Activated CD4-positive, alpha-beta memory T cell treated with anti-CD3 and anti-CD28 coated beads for 36 hours (primary cell): ENCODE results near the gene SDF2L1. TPM values are rescaled to one million over a fixed set of nuclear protein-coding genes. Genes with fewer than 3 reads are reported as not detected.
"Not testable (repeated sequence)": the region's sequence is repeated elsewhere in the genome, so short reads cannot be mapped to it uniquely, and the experiment has no call there.

Experiments used
- CTCF ChIA-PET: fragments of 350-600 bp; sonication (Branson Sonifier 250); formaldehyde crosslinking; loops from one replicate; lab custom pipeline; 2021; ENCODE audit warnings: antibody characterized with exemption, inconsistent platforms; lab: Charles Lee
- POLR2A ChIA-PET: fragments of 350-600 bp; sonication (Branson Sonifier 250); formaldehyde crosslinking; loops from one replicate; lab custom pipeline; 2021; ENCODE audit warnings: antibody characterized with exemption; lab: Charles Lee
- DNase-seq: peaks from one replicate; pipeline ENCODE4 v3.0.0-alpha.2; 2020
- H3K27ac Mint-ChIP-seq: one replicate; pipeline ENCODE4 v1.8.0; 2021; ENCODE audit warnings: mixed read lengths
- H3K27me3 Mint-ChIP-seq: one replicate; pipeline ENCODE4 v1.8.0; 2021; ENCODE audit warnings: mixed read lengths
- H3K36me3 Mint-ChIP-seq: one replicate; pipeline ENCODE4 v1.8.0; 2021; ENCODE audit warnings: mixed read lengths
- H3K4me1 Mint-ChIP-seq: one replicate; pipeline ENCODE4 v1.8.0; 2021; ENCODE audit warnings: low read depth, mixed read lengths
- H3K4me3 Mint-ChIP-seq: one replicate; pipeline ENCODE4 v1.8.0; 2021; ENCODE audit warnings: mild to moderate bottlenecking, mixed read lengths
- H3K9me3 Mint-ChIP-seq: one replicate; pipeline ENCODE4 v1.8.0; 2021; ENCODE audit warnings: mixed read lengths
- intact Hi-C: fragments of 100-400 bp; cut with micrococcal nuclease; formaldehyde crosslinking; loops from one replicate; pipeline ENCODE4 v1.15.1; 2023
- total RNA-seq, 2 experiments: library from RNA; stranded (reverse); gene quantifications; one replicate each; pipeline ENCODE4 v1.2.3, GENCODE V29; 2021

SDF2L1 gene
- total RNA-seq, 2 experiments from 2014 or later, result 38.2 to 41.8 TPM

DNA sequence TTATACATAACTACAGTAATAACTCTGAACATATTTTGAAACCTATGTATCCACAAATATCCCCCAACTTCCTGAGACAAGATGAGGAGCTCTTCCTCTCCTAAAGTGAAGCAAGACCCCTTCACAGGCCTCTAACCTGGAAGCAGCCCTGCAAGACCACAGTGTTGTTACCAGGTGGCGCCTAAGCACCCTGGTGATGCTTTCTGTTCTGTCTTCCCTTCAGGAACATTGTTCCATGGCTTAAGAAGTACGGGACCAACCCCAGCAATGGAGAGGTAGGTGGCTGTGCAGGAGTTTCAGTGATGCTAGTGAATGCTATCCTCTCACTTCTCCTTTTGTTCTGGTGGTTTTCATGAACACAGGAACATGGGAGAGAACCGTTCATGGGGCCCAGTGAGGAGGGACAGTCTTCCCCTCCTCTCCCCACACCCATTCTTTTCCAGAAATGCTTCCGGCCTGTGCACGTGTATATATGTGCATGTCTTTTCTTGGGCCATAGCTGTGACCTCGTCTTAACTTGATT is 30.1 kb downstream of the SDF2L1 start:
- ChIA-PET POLR2A (no interaction called here), CTCF (no interaction called here)
- intact Hi-C loops, result no loop called here
- peaks cover 13% of the 10 kb centered on the region for H3K4me1 Mint-ChIP-seq
- peaks cover 39% of the 10 kb centered on the region for H3K36me3 Mint-ChIP-seq
- no peaks in the 10 kb centered on the region for H3K27me3 Mint-ChIP-seq
- no peak overlapping the region for H3K27ac Mint-ChIP-seq
- H3K9me3 Mint-ChIP-seq, result no peaks in the 10 kb centered on the region
- no peak for DNase-seq
- H3K4me3 Mint-ChIP-seq, result no peak overlapping the region

DNA sequence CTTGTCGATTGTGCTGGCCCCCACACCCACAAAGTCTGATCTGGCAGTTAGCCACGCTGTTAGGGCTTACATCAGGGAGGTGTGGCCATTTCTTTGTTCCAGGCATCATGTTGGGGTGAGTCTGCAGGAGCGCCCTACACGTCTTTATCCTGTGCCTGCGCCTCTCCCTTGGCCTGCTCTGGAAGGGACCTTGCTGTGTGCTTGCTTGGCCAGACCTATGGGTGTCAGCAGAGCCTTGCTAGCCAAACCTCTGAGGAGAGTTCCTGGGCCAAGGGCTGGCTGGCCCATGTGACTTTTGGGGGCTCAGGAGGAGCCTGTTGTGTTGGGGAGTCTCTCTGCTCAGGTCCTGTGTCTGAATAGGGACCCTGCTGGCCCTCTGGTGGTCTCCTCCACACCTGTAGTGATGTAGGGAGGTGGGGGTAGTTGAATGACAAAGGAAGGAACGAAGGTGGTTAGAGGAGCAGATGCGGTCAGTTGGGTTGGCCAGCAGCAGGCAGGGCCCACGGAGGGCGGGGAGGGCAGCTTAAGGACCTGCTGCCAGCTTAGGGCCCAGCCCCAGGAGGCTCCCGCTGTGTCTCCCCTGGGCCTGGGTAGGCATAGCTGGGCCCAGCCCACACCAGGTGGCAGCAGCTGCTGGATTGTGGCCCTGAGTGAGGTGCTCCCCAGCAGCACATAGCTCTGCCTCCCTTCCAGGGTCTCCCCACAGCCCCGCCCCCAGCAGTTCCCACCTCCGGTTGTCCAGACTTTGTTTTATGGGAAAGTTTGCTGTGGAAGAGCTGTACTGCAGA is 31.6 kb downstream of the SDF2L1 start:
- intact Hi-C loops, result no loop called here
- Mint-ChIP-seq H3K4me1 (peaks cover 6% of the 10 kb centered on the region), H3K4me3 (no peak overlapping the region), H3K36me3 (peaks cover 41% of the 10 kb centered on the region), H3K27me3 (no peaks in the 10 kb centered on the region), H3K9me3 (no peaks in the 10 kb centered on the region), H3K27ac (no peak overlapping the region)
- ChIA-PET POLR2A (no interaction called here), CTCF (interaction anchor here (1.4 kb wide), 1 partner anchor 50 kb away, joined by 3 read pairs; no protein-coding TSS in a partner anchor)
- DNase-seq, result no peak

GRCh38 chr22:21674638-21675245 is 32.6 kb downstream of the SDF2L1 start:
- intact Hi-C loops, result no loop called here
- CTCF ChIA-PET, result interaction anchor here (1.1 to 1.4 kb wide), 2 partner anchors 35 to 51 kb away, joined by 3 read pairs; no protein-coding TSS in a partner anchor
- H3K27me3 Mint-ChIP-seq, result no peaks in the 10 kb centered on the region
- no peak overlapping the region for H3K4me3 Mint-ChIP-seq
- H3K36me3 Mint-ChIP-seq, result peaks cover 39% of the 10 kb centered on the region
- H3K9me3 Mint-ChIP-seq, result no peaks in the 10 kb centered on the region
- POLR2A ChIA-PET, result no interaction called here
- DNase-seq, result no peak
- H3K27ac Mint-ChIP-seq, result no peak overlapping the region
- peaks cover 2% of the 10 kb centered on the region for H3K4me1 Mint-ChIP-seq

DNA sequence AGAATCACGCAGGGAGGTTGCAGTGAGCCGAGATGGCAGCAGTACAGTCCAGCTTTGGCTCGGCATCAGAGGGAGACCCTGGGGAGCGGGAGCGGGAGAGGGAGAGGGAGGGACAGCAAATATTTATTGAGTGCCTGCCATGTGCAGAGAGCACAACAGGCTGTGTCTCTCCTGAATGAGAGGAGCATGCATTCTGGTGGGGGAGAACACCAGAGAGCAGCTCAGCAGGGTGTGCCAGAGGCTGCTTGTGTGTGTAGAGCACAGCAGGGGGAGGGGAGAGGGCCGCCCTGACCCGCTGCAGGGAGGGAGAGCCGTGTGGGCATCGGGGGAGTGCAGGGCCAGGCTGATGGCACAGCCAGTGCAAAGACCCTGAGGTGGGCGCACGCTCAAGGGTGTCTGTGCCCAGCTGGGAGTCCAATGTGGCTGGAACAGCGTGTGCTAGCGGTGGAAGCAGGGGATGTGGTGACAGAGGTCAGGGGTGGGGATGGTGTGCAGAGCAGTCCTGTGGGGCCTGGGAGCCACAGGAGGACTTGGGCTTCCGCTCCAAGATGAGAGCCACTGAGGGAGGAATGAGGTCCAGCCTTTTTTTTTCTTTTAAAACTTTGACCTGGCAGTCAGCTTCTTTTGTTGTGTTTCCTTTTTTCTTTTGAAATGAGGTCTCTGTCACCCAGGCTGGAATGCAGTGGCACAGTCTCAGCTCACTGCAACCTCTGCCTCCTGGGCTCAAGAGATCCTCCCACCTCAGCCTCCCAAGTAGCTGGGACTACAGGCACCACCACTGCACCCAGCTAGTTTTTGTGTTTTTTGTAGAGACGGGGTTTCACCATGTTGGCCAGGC is 35.7 kb downstream of the SDF2L1 start:
- H3K36me3 Mint-ChIP-seq, result peaks cover 34% of the 10 kb centered on the region
- H3K27ac Mint-ChIP-seq, result no peak overlapping the region
- CTCF ChIA-PET, result no interaction called here
- DNase-seq, result no peak
- H3K4me3 Mint-ChIP-seq, result no peak overlapping the region
- POLR2A ChIA-PET, result no interaction called here
- peaks cover 3% of the 10 kb centered on the region for H3K4me1 Mint-ChIP-seq
- no peaks in the 10 kb centered on the region for H3K9me3 Mint-ChIP-seq
- intact Hi-C loops, result no loop called here
- no peaks in the 10 kb centered on the region for H3K27me3 Mint-ChIP-seq

- H3K4me3 Mint-ChIP-seq, intact Hi-C loops, CTCF ChIA-PET, POLR2A ChIA-PET, H3K27me3 Mint-ChIP-seq, H3K4me1 Mint-ChIP-seq, H3K9me3 Mint-ChIP-seq, DNase-seq, H3K27ac Mint-ChIP-seq: not testable (repeated sequence)
- H3K36me3 Mint-ChIP-seq, result peaks cover 28% of the 10 kb centered on the region
These were observed 36.7 kb downstream of the SDF2L1 start for GRCh38 chr22:21678842-21679241.

DNA sequence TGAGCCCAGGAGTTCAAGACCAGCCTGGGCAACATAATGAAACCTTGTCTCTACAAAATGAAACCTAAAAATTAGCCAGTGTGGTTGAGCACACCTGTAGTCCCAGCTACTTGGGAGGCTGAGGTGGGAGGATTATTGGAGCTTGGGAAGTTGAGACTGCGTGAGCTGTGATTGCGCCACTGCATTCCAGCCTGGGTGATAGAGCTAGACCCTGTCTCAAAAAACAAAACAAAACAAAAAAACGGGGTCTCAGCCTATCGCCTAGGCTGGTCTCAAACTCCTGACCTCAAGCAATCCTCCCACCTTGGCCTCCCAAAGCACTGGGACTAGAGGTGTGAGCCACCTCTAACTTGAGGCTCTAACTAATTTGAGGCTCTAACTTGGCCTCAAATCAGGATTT is 37.3 kb downstream of the SDF2L1 start:
- ChIA-PET CTCF (no interaction called here), POLR2A (no interaction called here)
- no peak overlapping the region for H3K4me3 Mint-ChIP-seq
- no peaks in the 10 kb centered on the region for H3K27me3 Mint-ChIP-seq
- no peak overlapping the region for H3K27ac Mint-ChIP-seq
- H3K9me3 Mint-ChIP-seq, result no peaks in the 10 kb centered on the region
- H3K4me1 Mint-ChIP-seq, result peaks cover 3% of the 10 kb centered on the region
- intact Hi-C loops, result no loop called here
- peaks cover 26% of the 10 kb centered on the region for H3K36me3 Mint-ChIP-seq
- DNase-seq, result no peak

GRCh38 chr22:21680830-21681565 is 38.9 kb downstream of the SDF2L1 start:
- Mint-ChIP-seq H3K4me3 (no peak overlapping the region), H3K27ac (no peak overlapping the region), H3K36me3 (peaks cover 21% of the 10 kb centered on the region), H3K27me3 (no peaks in the 10 kb centered on the region), H3K9me3 (no peaks in the 10 kb centered on the region), H3K4me1 (peaks cover 3% of the 10 kb centered on the region)
- ChIA-PET POLR2A (no interaction called here), CTCF (no interaction called here)
- intact Hi-C loops, result no loop called here
- no peak for DNase-seq

DNA sequence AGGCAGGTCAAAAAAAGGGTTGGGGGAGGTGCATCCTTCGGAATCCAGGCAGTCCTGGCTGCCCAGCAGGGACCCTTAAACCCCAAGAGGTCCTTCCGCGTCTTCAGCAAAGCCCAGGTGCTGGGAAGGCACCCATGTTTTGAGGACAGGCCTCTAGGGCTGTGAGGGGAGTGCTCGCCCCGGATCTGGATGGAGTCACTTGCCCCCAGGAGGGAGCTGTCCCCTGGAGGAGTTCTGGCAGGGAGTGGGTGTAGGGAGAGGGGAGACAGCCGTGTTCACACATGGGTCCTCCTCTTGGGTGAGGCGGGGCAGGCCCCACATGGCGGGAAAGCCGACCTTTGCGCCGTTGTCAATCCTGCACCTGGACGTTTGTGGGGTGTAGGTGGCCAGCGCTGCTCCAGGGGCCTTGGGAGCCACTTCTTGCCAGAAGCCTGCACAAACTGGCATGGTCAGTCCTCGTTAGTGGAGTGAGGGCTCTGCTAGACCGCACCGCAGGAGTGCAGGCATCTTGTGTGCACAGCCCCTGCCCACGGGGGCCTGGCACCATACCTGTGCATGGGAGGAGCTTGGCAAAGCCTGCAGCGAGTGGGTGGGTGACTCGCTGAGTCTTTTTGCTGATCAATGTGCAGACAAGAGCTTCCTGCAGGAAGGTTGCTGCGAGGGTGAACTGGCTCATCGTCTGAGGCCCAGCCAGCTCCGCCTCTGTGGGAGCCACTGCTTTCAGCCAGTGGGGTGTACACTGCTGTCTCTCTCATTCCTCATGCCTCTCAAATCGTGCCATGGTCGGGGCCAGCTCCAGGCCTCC is 39.7 kb downstream of the SDF2L1 start:
- Mint-ChIP-seq H3K4me3 (no peak overlapping the region), H3K36me3 (peaks cover 16% of the 10 kb centered on the region), H3K4me1 (peaks cover 3% of the 10 kb centered on the region), H3K9me3 (no peaks in the 10 kb centered on the region), H3K27ac (no peak overlapping the region), H3K27me3 (no peaks in the 10 kb centered on the region)
- ChIA-PET POLR2A (no interaction called here), CTCF (no interaction called here)
- intact Hi-C loops, result no loop called here
- no peak for DNase-seq

DNA sequence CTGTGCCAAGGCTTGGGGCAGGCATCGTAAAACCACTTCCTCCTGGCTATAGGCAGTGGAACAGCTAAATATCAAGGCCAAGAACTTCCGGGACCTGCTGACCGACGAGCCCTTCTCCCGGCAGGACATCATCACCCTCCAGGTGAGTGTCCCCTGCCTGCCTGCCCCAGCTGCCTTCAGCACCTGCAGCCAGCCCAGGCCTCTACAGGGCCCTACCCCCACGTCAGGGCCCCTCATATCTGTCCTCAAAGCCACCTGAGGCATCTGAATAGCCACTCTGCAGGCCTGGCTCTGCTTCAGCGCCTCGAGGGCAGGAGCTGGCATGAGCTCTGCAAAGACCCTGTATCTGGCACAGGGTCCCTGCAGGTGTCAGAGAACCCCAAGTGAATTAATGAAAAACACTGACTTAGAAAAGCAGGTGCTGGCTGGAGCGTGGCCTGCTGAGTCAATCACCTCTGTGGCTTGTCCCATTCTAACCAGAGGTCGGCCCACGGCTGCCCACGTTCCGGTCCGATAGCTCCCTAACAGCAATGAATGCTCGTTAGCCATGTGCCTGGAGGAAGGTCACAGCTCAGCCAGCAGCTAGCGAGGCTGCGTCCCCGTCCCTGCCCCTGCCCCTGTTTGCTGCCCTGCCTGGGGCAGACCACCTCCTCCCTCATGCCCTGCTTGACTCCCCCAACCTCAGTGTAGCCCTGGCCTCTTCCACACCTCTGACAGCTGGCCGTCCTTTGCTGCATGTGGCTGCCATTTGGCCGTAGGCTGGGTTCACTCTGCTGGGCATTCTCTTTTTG is 40.5 kb downstream of the SDF2L1 start:
- H3K9me3 Mint-ChIP-seq, result no peaks in the 10 kb centered on the region
- ChIA-PET CTCF (no interaction called here), POLR2A (no interaction called here)
- no peak for DNase-seq
- H3K27me3 Mint-ChIP-seq, result no peaks in the 10 kb centered on the region
- peaks cover 3% of the 10 kb centered on the region for H3K4me1 Mint-ChIP-seq
- H3K4me3 Mint-ChIP-seq, result no peak overlapping the region
- peaks cover 16% of the 10 kb centered on the region for H3K36me3 Mint-ChIP-seq
- no peak overlapping the region for H3K27ac Mint-ChIP-seq
- intact Hi-C loops, result no loop called here

DNA sequence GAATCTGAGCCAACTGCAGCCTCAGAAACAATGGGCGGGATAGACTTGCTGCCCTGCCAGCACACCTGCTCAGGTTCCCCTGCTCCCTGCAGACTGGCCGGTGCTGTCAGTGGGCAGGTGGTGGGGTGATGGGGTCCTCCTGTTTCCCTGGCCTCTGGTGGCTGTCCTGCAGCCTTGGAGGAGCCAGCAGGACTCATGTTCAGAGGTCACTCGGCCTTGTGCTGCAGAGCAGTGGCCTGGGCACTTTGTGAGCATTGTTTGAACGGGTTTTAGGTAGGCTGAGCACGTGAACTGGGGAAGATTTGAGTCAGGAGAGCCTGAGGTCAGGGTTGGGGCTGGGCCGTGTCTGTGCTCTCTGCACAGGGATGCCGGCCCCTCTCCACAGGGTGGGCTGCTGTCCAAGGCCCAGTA is 41.3 kb downstream of the SDF2L1 start:
- POLR2A ChIA-PET, result no interaction called here
- H3K27ac Mint-ChIP-seq, result no peak overlapping the region
- intact Hi-C loops, result no loop called here

More for the DNA sequence above, 41.3 kb downstream of the SDF2L1 start:
- H3K4me3 Mint-ChIP-seq, result no peak overlapping the region
- DNase-seq, result no peak
- no peaks in the 10 kb centered on the region for H3K9me3 Mint-ChIP-seq
- H3K4me1 Mint-ChIP-seq, result peaks cover 3% of the 10 kb centered on the region
- no peaks in the 10 kb centered on the region for H3K27me3 Mint-ChIP-seq
- H3K36me3 Mint-ChIP-seq, result peaks cover 16% of the 10 kb centered on the region
- CTCF ChIA-PET, result no interaction called here
